Subcutaneous abdominal adipose tissue (tissue), 5 donors: Measurements from ENCODE around the gene AFAP1.

Source experiments
- H3K27ac ChIP-seq: one replicate; pipeline ENCODE4 v1.7.0; 2013; ENCODE audit warnings: low read depth, mild to moderate bottlenecking, inconsistent platforms, low read length, moderate library complexity
- H3K27me3 ChIP-seq, 5 donors: one replicate each; pipeline ENCODE4 v1.7.0; 2013; ENCODE audit warnings: low read length in 5 of 5, inconsistent platforms in 1 of 5; ENCODE audit not compliant: control insufficient read depth in 5 of 5, insufficient read depth in 4 of 5
- H3K36me3 ChIP-seq, 5 donors: one replicate each; pipeline ENCODE4 v1.7.0; 2013; ENCODE audit warnings: low read length in 5 of 5; ENCODE audit not compliant: control insufficient read depth in 5 of 5, insufficient read depth in 5 of 5
- H3K4me1 ChIP-seq, 5 donors: one replicate each; pipeline ENCODE4 v1.7.0; 2013; ENCODE audit warnings: low read length in 5 of 5, mild to moderate bottlenecking in 3 of 5, moderate library complexity in 1 of 5; ENCODE audit not compliant: control insufficient read depth in 5 of 5, insufficient read depth in 5 of 5
- H3K4me3 ChIP-seq, 5 donors: one replicate each; pipeline ENCODE4 v1.7.0; 2013; ENCODE audit warnings: low read length in 5 of 5, low read depth in 1 of 5
- H3K9ac ChIP-seq, 5 donors: one replicate each; pipeline ENCODE4 v1.7.0; 2013; ENCODE audit warnings: low read length in 5 of 5, mild to moderate bottlenecking in 4 of 5, moderate library complexity in 3 of 5
- H3K9me3 ChIP-seq, 5 donors: one replicate each; pipeline ENCODE4 v1.7.0; 2013; ENCODE audit warnings: low read length in 5 of 5; ENCODE audit not compliant: control insufficient read depth in 5 of 5
- donor health status: healthy.
- donor health status: healthy.
- donor health status: healthy.
- donor health status: healthy.
- donor health status: healthy.

The AFAP1 gene

DNA sequence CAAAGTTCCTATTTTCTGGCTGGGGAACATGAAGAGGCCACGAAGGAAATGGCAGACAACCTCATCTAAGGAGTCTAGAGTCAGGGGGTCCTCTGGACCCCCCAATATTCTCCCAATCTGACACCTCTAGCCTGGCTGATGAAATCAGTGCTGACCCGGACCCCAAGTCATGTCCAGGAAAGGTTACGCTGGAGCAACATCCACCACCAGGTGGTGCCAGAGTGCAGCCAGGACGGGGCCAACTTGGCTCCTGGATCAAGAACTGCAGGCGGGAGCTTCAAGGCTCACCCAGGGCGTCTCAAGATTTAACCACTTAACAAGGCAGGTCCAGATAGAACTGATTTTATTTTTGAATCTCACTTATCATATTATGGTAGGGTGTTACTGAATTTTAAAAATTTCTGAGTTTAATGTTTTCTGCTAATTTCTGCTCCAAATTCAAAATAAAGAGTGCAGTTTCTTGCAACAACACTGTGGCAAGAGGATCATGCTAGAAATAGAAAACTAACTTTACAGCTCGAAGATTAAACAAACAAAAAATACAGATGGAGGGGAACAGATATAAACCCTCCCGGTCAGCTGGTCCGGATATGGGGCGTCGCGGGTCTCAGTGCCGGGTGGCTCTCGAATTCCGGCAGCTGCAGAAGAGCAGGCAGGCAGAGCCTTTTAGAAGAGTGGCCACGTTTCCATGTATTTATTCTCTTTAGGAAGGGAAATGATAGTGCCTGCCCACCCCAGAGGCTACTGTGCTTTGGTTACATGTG, 135.5 kb downstream of the AFAP1 start:
- no peak overlapping the region for H3K27ac ChIP-seq

GRCh38 chr4:7803371-7803770, 136.3 kb downstream of the AFAP1 start:
- H3K9ac ChIP-seq: no peak overlapping the region
- H3K36me3 ChIP-seq: peaks cover 3 to 28% (median 23%) of the 10 kb centered on the region in 5 donors
- no peak overlapping the region for H3K4me3 ChIP-seq
- H3K4me1 ChIP-seq: peaks cover 21 to 43% (median 37%) of the 10 kb centered on the region in 5 donors
- H3K27ac ChIP-seq: no peak overlapping the region
- no peaks in the 10 kb centered on the region for H3K27me3 ChIP-seq
- H3K9me3 ChIP-seq: no peaks in the 10 kb centered on the region

More for the DNA sequence above, 135.5 kb downstream of the AFAP1 start:
- Histone ChIP-seq H3K4me3 (no peak overlapping the region), H3K4me1 (peaks cover 21 to 47% (median 43%) of the 10 kb centered on the region in 5 donors), H3K27me3 (no peaks in the 10 kb centered on the region), H3K9me3 (no peaks in the 10 kb centered on the region), H3K9ac (no peak overlapping the region), H3K36me3 (peaks cover 3 to 19% (median 18%) of the 10 kb centered on the region in 5 donors)

GRCh38 chr4:7802093-7802726, 137.5 kb downstream of the AFAP1 start:
- no peaks in the 10 kb centered on the region for H3K27me3 ChIP-seq
- peaks cover 15 to 31% (median 26%) of the 10 kb centered on the region in 5 donors for H3K4me1 ChIP-seq
- H3K9ac ChIP-seq: no peak overlapping the region
- no peak overlapping the region for H3K4me3 ChIP-seq
- no peaks in the 10 kb centered on the region for H3K9me3 ChIP-seq
- H3K36me3 ChIP-seq: peaks cover 3 to 36% (median 30%) of the 10 kb centered on the region in 5 donors
- no peak overlapping the region for H3K27ac ChIP-seq

GRCh38 chr4:7801641-7802040, 138.0 kb downstream of the AFAP1 start:
- no peak overlapping the region for H3K27ac ChIP-seq
- H3K9me3 ChIP-seq: no peaks in the 10 kb centered on the region
- no peak overlapping the region for H3K4me3 ChIP-seq
- H3K9ac ChIP-seq: no peak overlapping the region
- peaks cover 5 to 38% (median 32%) of the 10 kb centered on the region in 5 donors for H3K36me3 ChIP-seq
- no peaks in the 10 kb centered on the region for H3K27me3 ChIP-seq
- H3K4me1 ChIP-seq: peaks cover 10 to 26% (median 20%) of the 10 kb centered on the region in 5 donors

DNA sequence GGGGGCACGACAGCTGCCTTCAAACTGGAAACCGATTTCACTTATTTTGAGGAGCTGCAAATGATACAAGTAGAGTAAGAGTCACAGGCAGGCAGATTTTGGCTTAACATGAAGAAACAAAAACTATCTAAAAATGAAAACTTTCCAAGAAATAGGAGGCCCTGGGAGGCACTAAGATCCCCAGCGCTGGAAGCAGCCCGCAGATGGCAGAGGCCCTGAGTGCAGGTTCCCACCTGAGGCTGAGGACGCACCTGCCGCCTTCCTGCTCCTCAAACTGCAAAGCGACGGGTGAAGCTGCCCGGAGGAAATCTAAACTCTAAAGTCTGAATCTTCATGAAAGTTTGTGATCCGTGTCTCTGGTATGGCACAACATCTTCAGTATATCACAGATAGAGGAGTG, 138.7 kb downstream of the AFAP1 start:
- H3K9me3 ChIP-seq: no peaks in the 10 kb centered on the region
- no peaks in the 10 kb centered on the region for H3K27me3 ChIP-seq
- no peak overlapping the region for H3K27ac ChIP-seq
- no peak overlapping the region for H3K4me3 ChIP-seq
- H3K36me3 ChIP-seq: peaks cover 5 to 40% (median 32%) of the 10 kb centered on the region in 5 donors
- H3K9ac ChIP-seq: no peak overlapping the region
- H3K4me1 ChIP-seq: peaks cover 6 to 19% (median 14%) of the 10 kb centered on the region in 5 donors

DNA sequence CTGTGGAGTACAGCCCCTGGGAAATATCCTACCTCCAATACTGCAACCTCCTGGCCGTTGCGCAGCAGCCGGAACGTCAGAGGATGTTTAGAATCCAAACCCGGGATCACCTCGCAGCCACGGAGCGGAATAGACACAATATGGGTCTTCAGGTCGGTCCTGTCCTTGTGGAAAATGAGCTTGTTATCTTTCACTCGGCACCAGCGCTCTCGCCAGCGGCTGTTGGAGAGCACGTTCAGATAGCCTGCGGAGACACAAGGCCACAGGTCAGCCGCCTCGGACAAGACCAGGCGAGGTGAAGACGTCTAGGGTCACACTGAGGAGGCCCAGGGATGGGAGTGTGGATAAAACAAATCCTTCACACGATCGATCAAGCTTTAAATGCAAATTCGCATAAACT, 139.3 kb downstream of the AFAP1 start:
- H3K9ac ChIP-seq: no peak overlapping the region

DNA sequence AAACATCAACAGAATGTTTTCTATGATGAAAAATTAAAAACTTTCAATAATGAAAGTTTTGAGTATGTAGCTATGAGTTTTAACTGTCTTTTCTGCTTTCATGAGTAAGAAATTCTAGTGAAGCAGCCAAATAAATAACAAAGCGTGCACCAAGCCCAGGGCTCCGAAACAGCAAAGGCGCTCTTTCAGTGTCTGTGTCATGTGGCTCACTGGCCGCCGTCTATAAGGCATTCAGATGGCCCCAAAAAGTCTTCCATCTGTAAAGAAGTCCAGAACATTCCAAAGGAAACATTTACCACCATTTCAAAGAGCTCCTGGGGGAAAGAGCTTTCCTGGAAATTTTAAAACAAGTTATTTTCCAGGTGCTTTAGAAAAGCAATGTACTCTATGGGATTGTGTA, 139.9 kb downstream of the AFAP1 start:
- Histone ChIP-seq H3K9me3 (no peaks in the 10 kb centered on the region), H3K36me3 (peaks cover 5 to 43% (median 32%) of the 10 kb centered on the region in 5 donors), H3K27ac (no peak overlapping the region), H3K4me1 (peaks cover 0 to 8% (median under 1%) of the 10 kb centered on the region in 5 donors), H3K27me3 (no peaks in the 10 kb centered on the region), H3K9ac (no peak overlapping the region), H3K4me3 (no peak overlapping the region)

More for the DNA sequence above, 139.3 kb downstream of the AFAP1 start:
- Histone ChIP-seq H3K27me3 (no peaks in the 10 kb centered on the region), H3K9me3 (no peaks in the 10 kb centered on the region), H3K4me3 (no peak overlapping the region), H3K36me3 (peaks cover 5 to 43% (median 32%) of the 10 kb centered on the region in 5 donors), H3K27ac (no peak overlapping the region), H3K4me1 (peaks cover under 1 to 13% (median 8%) of the 10 kb centered on the region in 5 donors)

DNA sequence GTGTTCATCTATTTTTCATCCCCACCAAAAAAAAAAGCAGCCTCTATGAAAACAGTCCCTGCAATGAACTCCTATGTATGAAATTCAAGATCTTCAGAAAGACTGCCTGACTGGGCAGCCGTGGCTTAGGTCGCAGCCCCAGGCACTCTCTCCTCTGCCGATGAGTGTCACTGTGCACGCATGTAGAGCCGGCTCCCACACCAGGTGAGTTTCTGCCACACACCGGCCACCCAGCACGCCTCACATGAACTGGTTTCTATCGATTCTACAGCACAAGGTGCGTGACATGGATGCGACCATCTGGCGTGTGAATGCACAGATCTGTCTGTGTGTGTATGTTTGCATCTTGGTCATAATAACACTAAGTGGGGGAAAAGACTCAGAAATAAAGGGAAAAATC, 140.4 kb downstream of the AFAP1 start:
- Histone ChIP-seq H3K9ac (no peak overlapping the region), H3K4me3 (no peak overlapping the region), H3K4me1 (peaks cover 0 to 6% (median 0%) of the 10 kb centered on the region in 5 donors), H3K27me3 (no peaks in the 10 kb centered on the region), H3K27ac (no peak overlapping the region), H3K36me3 (peaks cover 5 to 43% (median 32%) of the 10 kb centered on the region in 5 donors), H3K9me3 (no peaks in the 10 kb centered on the region)

DNA sequence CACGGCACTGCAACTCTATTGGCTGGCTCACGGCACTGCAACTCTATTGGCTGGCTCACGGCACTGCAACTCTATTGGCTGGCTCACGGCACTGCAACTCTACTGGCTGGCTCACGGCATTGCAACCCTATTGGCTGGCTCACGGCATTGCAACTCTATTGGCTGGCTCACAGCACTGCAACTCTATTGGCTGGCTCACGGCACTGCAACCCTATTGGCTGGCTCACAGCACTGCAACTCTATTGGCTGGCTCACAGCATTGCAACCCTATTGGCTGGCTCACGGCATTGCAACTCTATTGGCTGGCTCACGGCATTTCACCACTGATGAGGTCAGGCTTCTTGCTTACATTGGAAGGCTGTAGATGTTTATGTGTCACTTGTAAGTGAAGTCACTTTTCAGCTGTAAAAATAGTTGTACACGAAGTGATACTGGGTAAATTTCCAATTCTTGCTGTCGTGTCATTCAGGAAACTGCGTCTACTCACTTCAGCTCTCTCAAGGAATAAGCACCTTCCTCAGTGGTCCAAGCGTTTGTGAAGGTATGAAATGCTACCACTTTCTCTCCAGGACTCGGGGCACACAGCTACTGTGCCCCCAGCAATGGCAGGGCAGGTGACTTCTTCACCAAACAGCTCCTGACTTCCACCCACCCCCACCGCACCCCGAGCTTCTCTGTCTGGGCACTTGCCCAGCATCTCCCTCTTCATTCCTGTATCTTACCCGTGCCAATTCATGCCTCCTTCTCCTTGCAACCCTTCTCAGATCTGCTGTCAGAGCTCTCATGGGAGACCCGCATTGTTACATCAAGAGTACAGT, 141.3 kb downstream of the AFAP1 start:
- H3K9me3 ChIP-seq: no peaks in the 10 kb centered on the region
- H3K27me3 ChIP-seq: no peaks in the 10 kb centered on the region
- no peak overlapping the region for H3K27ac ChIP-seq
- H3K9ac ChIP-seq: no peak overlapping the region
- no peak overlapping the region for H3K4me3 ChIP-seq
- H3K4me1 ChIP-seq: peaks cover 0 to 6% (median 0%) of the 10 kb centered on the region in 5 donors
- peaks cover 5 to 50% (median 36%) of the 10 kb centered on the region in 5 donors for H3K36me3 ChIP-seq
